ENCODE data around the gene PCDHAC2. TPM values are rescaled to one million over a fixed set of nuclear protein-coding genes. Genes with fewer than 3 reads are reported as not detected.

PCDHAC2 gene
- polyA plus RNA-seq, 1 of the 3 experiments (the other 2 are of a cell fraction), result 0.39 TPM

DNA sequence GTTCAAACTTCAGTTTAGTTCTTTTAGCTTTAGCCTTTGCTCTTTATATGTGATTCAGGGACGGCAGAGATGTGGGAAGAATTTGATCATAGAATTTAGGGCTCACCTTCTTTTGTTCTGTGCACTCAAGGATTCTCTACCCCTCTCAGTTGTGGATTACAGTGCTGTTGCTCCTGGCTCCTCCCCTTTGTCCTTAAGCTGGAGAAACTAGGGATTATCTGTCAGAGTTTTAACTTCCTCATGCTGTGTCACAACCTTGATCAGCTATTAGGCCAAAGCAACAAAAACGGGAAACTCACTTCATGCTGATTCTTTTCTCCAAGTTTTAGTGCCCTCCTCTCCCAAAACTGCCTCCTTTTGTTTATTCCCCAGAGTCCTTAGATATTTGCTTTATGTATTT, 13.0 kb upstream of the PCDHAC2 start (continued):
- TF ChIP-seq, protein P1, sequence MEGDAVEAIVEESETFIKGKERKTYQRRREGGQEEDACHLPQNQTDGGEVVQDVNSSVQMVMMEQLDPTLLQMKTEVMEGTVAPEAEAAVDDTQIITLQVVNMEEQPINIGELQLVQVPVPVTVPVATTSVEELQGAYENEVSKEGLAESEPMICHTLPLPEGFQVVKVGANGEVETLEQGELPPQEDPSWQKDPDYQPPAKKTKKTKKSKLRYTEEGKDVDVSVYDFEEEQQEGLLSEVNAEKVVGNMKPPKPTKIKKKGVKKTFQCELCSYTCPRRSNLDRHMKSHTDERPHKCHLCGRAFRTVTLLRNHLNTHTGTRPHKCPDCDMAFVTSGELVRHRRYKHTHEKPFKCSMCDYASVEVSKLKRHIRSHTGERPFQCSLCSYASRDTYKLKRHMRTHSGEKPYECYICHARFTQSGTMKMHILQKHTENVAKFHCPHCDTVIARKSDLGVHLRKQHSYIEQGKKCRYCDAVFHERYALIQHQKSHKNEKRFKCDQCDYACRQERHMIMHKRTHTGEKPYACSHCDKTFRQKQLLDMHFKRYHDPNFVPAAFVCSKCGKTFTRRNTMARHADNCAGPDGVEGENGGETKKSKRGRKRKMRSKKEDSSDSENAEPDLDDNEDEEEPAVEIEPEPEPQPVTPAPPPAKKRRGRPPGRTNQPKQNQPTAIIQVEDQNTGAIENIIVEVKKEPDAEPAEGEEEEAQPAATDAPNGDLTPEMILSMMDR (IDR thresholded peaks at IDR 0.05), result no peak

DNA sequence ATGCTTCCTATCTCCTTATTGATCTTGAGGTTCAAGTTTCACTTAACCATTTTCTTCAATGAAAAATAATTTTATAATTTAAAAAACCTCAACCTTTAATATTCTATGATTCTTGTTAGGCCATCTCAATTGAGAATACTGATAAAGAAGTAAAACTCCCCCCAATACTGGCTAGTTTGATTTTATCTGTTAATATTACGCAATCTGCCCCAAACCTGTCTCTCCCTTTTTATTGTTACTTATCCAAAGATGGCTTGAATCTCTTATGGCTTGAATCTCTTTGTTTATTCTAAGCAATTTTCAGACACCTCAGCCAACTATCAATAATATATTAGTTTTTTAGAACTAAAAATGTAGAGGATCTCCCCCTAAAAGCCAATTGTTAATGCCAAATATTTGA, 4.1 kb upstream of the PCDHAC2 start:
- H3F3A ChIP-seq (replicated peaks; ENCODE audit: insufficient read depth), result no peaks in the 10 kb centered on the region
- peaks cover 8 to 12% of the 10 kb centered on the region in 2 experiments; a peak in 3 of 4 replicates for H3K4me1 ChIP-seq (ENCODE audit: control insufficient read depth in 1 of 2, insufficient read depth in 2 of 2, low read depth in 1 of 2, low read length in 1 of 2)
- H3K9ac ChIP-seq, result no peak overlapping the region
- TF ChIP-seq, protein P2, sequence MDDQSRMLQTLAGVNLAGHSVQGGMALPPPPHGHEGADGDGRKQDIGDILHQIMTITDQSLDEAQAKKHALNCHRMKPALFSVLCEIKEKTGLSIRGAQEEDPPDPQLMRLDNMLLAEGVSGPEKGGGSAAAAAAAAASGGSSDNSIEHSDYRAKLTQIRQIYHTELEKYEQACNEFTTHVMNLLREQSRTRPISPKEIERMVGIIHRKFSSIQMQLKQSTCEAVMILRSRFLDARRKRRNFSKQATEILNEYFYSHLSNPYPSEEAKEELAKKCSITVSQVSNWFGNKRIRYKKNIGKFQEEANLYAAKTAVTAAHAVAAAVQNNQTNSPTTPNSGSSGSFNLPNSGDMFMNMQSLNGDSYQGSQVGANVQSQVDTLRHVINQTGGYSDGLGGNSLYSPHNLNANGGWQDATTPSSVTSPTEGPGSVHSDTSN (IDR thresholded peaks at IDR 0.05), result no peak
- TF ChIP-seq, protein P3, sequence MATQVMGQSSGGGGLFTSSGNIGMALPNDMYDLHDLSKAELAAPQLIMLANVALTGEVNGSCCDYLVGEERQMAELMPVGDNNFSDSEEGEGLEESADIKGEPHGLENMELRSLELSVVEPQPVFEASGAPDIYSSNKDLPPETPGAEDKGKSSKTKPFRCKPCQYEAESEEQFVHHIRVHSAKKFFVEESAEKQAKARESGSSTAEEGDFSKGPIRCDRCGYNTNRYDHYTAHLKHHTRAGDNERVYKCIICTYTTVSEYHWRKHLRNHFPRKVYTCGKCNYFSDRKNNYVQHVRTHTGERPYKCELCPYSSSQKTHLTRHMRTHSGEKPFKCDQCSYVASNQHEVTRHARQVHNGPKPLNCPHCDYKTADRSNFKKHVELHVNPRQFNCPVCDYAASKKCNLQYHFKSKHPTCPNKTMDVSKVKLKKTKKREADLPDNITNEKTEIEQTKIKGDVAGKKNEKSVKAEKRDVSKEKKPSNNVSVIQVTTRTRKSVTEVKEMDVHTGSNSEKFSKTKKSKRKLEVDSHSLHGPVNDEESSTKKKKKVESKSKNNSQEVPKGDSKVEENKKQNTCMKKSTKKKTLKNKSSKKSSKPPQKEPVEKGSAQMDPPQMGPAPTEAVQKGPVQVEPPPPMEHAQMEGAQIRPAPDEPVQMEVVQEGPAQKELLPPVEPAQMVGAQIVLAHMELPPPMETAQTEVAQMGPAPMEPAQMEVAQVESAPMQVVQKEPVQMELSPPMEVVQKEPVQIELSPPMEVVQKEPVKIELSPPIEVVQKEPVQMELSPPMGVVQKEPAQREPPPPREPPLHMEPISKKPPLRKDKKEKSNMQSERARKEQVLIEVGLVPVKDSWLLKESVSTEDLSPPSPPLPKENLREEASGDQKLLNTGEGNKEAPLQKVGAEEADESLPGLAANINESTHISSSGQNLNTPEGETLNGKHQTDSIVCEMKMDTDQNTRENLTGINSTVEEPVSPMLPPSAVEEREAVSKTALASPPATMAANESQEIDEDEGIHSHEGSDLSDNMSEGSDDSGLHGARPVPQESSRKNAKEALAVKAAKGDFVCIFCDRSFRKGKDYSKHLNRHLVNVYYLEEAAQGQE (IDR thresholded peaks at IDR 0.05; ENCODE audit: low read depth, low read length), result no peak
- TF ChIP-seq TCF12 (IDR thresholded peaks at IDR 0.05) (no peak), FOSL2 (IDR thresholded peaks at IDR 0.05; ENCODE audit: borderline replicate concordance, low read depth) (no peak), FOXJ3 (CRISPR knock-in tag; IDR thresholded peaks at IDR 0.05) (no peak), RAD21 (IDR thresholded peaks at IDR 0.05; ENCODE audit: low read length) (no peak), RCOR1 (IDR thresholded peaks at IDR 0.05; ENCODE audit: low read length) (no peak), FOXM1 (IDR thresholded peaks at IDR 0.05; ENCODE audit: low read depth) (no peak), SIN3A (IDR thresholded peaks at IDR 0.05; ENCODE audit: borderline replicate concordance, low read depth, low read length) (no peak), RFX5 (IDR thresholded peaks at IDR 0.05; ENCODE audit: low read length) (no peak), YY1 (IDR thresholded peaks at IDR 0.05; ENCODE audit: low read depth) (no peak), JUND (IDR thresholded peaks at IDR 0.05) (no peak), TEAD4 (IDR thresholded peaks at IDR 0.05; ENCODE audit: borderline replicate concordance, insufficient read depth) (no peak)
- TF ChIP-seq, protein P4, sequence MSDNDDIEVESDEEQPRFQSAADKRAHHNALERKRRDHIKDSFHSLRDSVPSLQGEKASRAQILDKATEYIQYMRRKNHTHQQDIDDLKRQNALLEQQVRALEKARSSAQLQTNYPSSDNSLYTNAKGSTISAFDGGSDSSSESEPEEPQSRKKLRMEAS (IDR thresholded peaks at IDR 0.05; ENCODE audit: low read depth), result no peak
- TF ChIP-seq, protein P1 (IDR thresholded peaks at IDR 0.05), result no peak
- TF ChIP-seq, protein P5, sequence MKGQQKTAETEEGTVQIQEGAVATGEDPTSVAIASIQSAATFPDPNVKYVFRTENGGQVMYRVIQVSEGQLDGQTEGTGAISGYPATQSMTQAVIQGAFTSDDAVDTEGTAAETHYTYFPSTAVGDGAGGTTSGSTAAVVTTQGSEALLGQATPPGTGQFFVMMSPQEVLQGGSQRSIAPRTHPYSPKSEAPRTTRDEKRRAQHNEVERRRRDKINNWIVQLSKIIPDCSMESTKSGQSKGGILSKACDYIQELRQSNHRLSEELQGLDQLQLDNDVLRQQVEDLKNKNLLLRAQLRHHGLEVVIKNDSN (IDR thresholded peaks at IDR 0.05; ENCODE audit: borderline replicate concordance, low read depth), result no peak
- H3K36me3 ChIP-seq (replicated peaks in 1 of 2; ENCODE audit: control insufficient read depth in 1 of 2, insufficient read depth in 2 of 2, low read length in 1 of 2), result no peaks in the 10 kb centered on the region
- DNase-seq, result no peak
- H3K9me2 ChIP-seq, result no peaks in the 10 kb centered on the region
- CTCF ChIA-PET, result interaction anchor here (1.1 to 2.7 kb wide), 3 partner anchors 36 to 87 kb away, joined by 4 to 21 read pairs (median 5); partner anchors contain the start of genes PCDHA12 and PCDHAC1
- no peak overlapping the region for H3K4me2 ChIP-seq
- no peaks in the 10 kb centered on the region for H4K20me1 ChIP-seq (ENCODE audit: insufficient read depth)
- no peaks in the 10 kb centered on the region for H3K9me3 ChIP-seq
- WGBS (ENCODE audit: low lambda C conversion rate), result 46% methylated on average over 1 of the region's 1 CpG
- no peak overlapping the region for H2AFZ ChIP-seq (ENCODE audit: low read depth)
- H3K4me3 ChIP-seq (ENCODE audit: low read depth in 2 of 2, low read length in 1 of 2), result no peak overlapping the region
- H3K27ac ChIP-seq (ENCODE audit: low read depth in 2 of 2, low read length in 1 of 2), result no peak overlapping the region
- no peaks in the 10 kb centered on the region for H3K79me2 ChIP-seq (ENCODE audit: insufficient read depth)
- no peaks in the 10 kb centered on the region for H3K27me3 ChIP-seq (ENCODE audit: insufficient read depth)
- POLR2A ChIA-PET, result no interaction called here
